ENCODE measurements around the gene VCX3B.
"Not testable (repeated sequence)": the region's sequence is repeated elsewhere in the genome, so short reads cannot be mapped to it uniquely, and the experiment has no call there.

The VCX3B gene

DNA sequence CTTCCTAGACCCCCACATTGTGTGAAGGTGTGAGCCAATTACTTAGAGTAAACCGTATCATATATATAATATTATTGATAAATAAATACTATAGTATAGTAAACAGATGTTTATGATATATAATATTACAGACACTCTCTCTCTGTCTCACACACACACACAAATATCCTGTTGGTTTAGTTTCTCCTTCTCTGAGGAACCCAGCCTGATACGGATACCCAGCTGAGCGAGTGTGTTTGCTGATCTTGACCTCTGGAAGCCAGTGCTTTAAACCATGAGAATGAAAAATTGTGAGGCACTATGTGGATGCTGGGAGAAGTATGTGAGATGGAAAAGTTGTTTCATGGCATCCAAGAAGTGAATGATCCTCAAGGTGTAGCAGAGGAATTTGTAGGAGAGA lies at the start of gene VCX3B:
Gene VCX3B (plus strand): TSS at position 301 of the 400 bp plus-strand sequence. CDS start 621 bp downstream, outside the sequence.
- DNase-seq (ENCODE audit: low spot score), result not testable (repeated sequence)

- no peak for DNase-seq (ENCODE audit: low spot score)
Measured at GRCh38 chrX:8418301-8418700, 46.3 kb upstream of the VCX3B start.

GRCh38 chrX:8424912-8425311 lies 39.7 kb upstream of the VCX3B start:
- DNase-seq (ENCODE audit: low spot score), result no peak

- DNase-seq (ENCODE audit: low spot score), result no peak
Measured at GRCh38 chrX:8429692-8430249, 34.9 kb upstream of the VCX3B start.

GRCh38 chrX:8430444-8430843 lies 34.2 kb upstream of the VCX3B start:
- DNase-seq (ENCODE audit: low spot score), result no peak

DNA sequence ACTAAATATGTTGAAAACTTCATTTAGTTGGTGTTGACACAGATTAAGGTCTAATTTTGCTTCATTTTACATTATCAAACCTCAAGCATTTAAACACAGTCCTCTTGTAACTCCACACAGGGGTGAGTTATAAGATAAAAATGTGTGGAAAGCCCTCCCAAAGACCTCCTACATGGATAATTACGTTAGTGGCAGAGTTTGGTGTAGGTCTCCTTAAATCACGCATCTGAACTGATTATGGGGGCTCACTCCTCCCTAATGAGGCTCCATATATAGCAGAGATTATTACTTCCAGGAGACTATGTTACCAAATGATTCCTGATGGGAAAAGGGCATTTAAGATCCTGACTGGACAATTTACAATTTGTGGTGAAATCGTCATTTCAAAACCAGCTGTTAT lies 32.2 kb upstream of the VCX3B start:
- DNase-seq (ENCODE audit: low spot score), result no peak

DNA sequence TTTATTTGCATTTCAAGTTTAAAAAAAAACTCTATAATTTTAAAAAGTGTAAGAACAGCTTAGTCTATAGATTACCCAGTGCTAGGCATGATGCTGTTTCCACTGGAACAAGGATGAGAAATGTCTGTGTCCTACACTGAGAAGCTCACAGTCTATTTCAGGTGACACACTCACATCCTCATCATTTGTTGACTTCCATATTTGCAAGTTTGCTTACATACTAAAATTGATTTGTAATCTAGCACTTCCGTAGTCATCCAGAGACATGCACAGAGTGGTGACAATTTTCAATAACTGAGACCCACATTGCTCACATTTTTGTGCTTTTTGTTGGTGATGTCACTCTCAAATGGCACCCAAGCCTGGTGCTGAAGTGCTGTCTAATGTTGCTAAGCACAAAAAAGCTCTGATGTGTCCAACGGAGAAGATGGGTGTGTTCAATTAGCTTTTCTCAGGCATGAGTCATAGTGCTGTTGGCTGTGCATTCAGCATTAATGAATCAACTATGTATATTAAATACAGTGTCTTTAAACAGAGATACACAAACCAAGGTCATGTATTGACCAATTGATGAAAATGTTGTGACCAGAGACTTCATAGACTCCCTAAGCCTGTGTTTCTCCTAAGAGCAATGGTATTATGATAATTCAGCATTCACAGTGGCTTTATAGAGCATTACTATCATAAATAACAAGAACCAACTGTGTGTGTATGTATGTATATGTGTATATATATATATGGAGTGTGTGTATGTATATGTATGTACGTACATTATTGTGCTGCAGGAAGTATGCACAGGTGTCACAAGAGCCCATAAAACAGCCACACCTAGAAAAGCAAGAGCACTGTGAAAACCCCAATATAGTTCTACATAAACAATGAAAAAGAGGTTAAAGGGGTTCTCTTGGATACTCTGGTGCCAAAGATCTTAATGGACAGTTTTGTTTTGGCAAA lies 31.2 kb upstream of the VCX3B start:
- DNase-seq (ENCODE audit: low spot score), result no peak

DNA sequence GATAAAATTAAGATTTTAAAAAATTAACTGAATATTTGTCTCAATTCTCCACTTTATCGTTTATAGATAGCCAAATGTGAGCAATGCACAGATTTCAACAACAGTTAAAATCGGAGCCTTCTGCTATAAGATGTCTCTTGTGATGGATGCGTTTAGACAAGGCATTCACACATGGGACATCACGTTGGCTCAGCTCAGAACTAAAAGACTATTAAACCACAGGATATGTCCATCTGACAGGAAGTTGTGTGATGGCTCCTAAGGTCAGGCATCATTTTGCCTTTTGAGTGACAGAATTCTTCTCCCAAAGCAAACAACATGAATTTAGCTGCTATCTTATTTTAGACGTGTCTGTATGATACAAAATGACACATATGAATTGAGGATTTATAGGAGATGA lies 17.3 kb upstream of the VCX3B start:
- DNase-seq (ENCODE audit: low spot score), result no peak

- not testable (repeated sequence) for DNase-seq (ENCODE audit: low spot score)
Measured at GRCh38 chrX:8452343-8452742, 12.3 kb upstream of the VCX3B start.

- DNase-seq (ENCODE audit: low spot score), result no peak
Measured at GRCh38 chrX:8453611-8454010, 11.0 kb upstream of the VCX3B start.

GRCh38 chrX:8455557-8455956 lies 9.1 kb upstream of the VCX3B start:
- DNase-seq (ENCODE audit: low spot score), result no peak

- no peak for DNase-seq (ENCODE audit: low spot score)
Measured at GRCh38 chrX:8462488-8462887, 2.1 kb upstream of the VCX3B start.

GRCh38 chrX:8484360-8484949 lies 19.8 kb downstream of the VCX3B start:
- no peak for DNase-seq (ENCODE audit: low spot score)

DNA sequence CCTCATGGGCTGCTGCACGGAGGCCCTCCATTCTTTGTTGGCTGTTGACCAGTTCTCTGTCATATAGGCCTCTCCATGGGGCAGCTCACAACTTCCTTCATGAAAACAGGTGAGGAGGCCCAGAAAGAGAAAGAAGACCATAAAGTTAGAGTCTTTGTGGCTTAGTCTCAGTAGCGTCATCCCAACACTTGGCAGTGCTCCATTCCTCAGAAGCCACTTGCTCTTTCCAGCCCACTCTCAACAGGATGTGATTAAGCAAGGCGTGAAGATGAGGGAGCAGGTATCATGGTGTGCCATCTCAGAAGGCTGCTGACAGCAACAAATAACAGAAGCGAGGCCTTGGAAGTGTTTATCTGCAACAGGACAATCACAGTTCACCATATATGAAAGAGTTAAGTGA lies 30.4 kb downstream of the VCX3B start:
- not testable (repeated sequence) for DNase-seq (ENCODE audit: low spot score)

GRCh38 chrX:8500203-8500602 lies 35.6 kb downstream of the VCX3B start:
- no peak for DNase-seq (ENCODE audit: low spot score)

- not testable (repeated sequence) for DNase-seq (ENCODE audit: low spot score)
Measured at GRCh38 chrX:8502101-8502500, 37.5 kb downstream of the VCX3B start.

GRCh38 chrX:8504451-8504850 lies 39.8 kb downstream of the VCX3B start:
- DNase-seq (ENCODE audit: low spot score), result no peak
